Endodermal cell (in vitro differentiated cells): ENCODE measurements around the gene MUSK. TPM values are rescaled to one million over a fixed set of nuclear protein-coding genes. Genes with fewer than 3 reads are reported as not detected.

Experiments used
- DNase-seq: peaks from one replicate; pipeline ENCODE4 v3.0.0-alpha.2; 2017
- H3K27ac ChIP-seq: 2 replicates; pipeline ENCODE4 v1.5.1; 2013; ENCODE audit warnings: mild to moderate bottlenecking, low read depth, low read length, moderate library complexity
- H3K27me3 ChIP-seq: 2 replicates; pipeline ENCODE4 v1.6.1; 2013; ENCODE audit warnings: mild to moderate bottlenecking, low read length, moderate library complexity; ENCODE audit not compliant: insufficient read depth, control insufficient read depth, poor library complexity, severe bottlenecking
- H3K36me3 ChIP-seq: 2 replicates; pipeline ENCODE4 v1.7.0; 2013; ENCODE audit warnings: mild to moderate bottlenecking, low read length, moderate library complexity; ENCODE audit not compliant: control insufficient read depth, insufficient read depth
- H3K4me1 ChIP-seq: one replicate; pipeline ENCODE4 v1.7.0; 2013; ENCODE audit warnings: low read length; ENCODE audit not compliant: control insufficient read depth, insufficient read depth
- H3K4me3 ChIP-seq: 2 replicates; pipeline ENCODE4 v1.5.1; 2013; ENCODE audit warnings: mild to moderate bottlenecking, low read length, moderate library complexity
- H3K9ac ChIP-seq: 2 replicates; pipeline ENCODE4 v1.6.1; 2013; ENCODE audit warnings: mild to moderate bottlenecking, low read length, moderate library complexity; ENCODE audit not compliant: poor library complexity, severe bottlenecking; ENCODE audit errors: extremely low read depth
- H3K9me3 ChIP-seq: 2 replicates; pipeline ENCODE4 v1.6.1; 2013; ENCODE audit warnings: mild to moderate bottlenecking, low read length, moderate library complexity; ENCODE audit not compliant: control insufficient read depth
- H3K27ac Mint-ChIP-seq: 2 replicates; pipeline ENCODE4 v1.8.0; 2020; ENCODE audit warnings: mixed read lengths
- H3K27me3 Mint-ChIP-seq: 2 replicates; pipeline ENCODE4 v1.8.0; 2021; ENCODE audit warnings: mild to moderate bottlenecking, mixed read lengths; ENCODE audit not compliant: insufficient read depth
- H3K36me3 Mint-ChIP-seq: 2 replicates; pipeline ENCODE4 v1.8.0; 2020; ENCODE audit warnings: low read depth, mixed read lengths
- H3K4me1 Mint-ChIP-seq: 2 replicates; pipeline ENCODE4 v1.8.0; 2020; ENCODE audit warnings: mixed read lengths
- H3K4me3 Mint-ChIP-seq: 2 replicates; pipeline ENCODE4 v1.8.0; 2020; ENCODE audit warnings: mild to moderate bottlenecking, moderate library complexity, mixed read lengths
- H3K9me3 Mint-ChIP-seq: 2 replicates; pipeline ENCODE4 v1.8.0; 2020; ENCODE audit warnings: mild to moderate bottlenecking, mixed read lengths
- WGBS, 2 experiments: methylation state at CpG; one replicate each; pipeline versions ENCODE4 v1.1.5 to v1.1.7; 2013; ENCODE audit warnings: missing lambda C conversion rate in 2 of 2, mixed read lengths in 1 of 2; ENCODE audit not compliant: insufficient coverage in 1 of 2, insufficient read length in 1 of 2; 5-methylcytosine and 5-hydroxymethylcytosine counted together
- total RNA-seq, 2 donors: library from RNA; stranded (reverse); fragmentation: NEBNext Ultra II Directional in 1 of 2; extraction: Animal tissue kit (Norgen Biotek cat#: 25700) in 1 of 2; gene quantifications; 2 replicates in 1 of 2; 3 replicates in 1 of 2; pipeline ENCODE4 v1.2.1, GENCODE V29; 2021
- TF ChIP-seq, protein P1 (sequence below): fragments of 200-600 bp; sonication (generic); conservative IDR thresholded peaks from 2 replicates; pipeline ENCODE4 v1.5.0; 2021; ENCODE audit warnings: antibody characterized with exemption, mild to moderate bottlenecking

MUSK gene
- total RNA-seq, 2 donors from 2014 or later, result not detected

DNA sequence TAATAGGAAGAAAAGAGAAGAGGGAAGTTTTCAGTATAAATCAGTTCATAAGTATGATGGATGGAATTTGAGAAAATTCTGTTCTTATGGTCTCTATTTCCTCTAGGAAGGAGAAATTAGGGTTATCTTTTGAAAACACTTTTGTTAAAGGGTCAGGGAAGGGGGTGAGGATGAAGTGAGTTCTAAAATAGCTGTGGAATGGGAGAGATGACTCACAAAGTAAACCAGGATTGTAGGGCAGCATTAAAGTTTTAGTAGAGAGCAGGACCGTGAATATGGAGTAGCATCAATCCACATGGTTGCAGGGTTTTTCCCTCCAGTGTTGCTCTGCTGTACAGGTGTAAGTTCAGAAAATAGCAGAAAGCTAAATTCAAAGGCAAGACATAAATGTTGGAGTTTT lies 32.4 kb downstream of the MUSK start:
- H3K9me3 Mint-ChIP-seq, result no peaks in the 10 kb centered on the region
- TF ChIP-seq, protein P1, sequence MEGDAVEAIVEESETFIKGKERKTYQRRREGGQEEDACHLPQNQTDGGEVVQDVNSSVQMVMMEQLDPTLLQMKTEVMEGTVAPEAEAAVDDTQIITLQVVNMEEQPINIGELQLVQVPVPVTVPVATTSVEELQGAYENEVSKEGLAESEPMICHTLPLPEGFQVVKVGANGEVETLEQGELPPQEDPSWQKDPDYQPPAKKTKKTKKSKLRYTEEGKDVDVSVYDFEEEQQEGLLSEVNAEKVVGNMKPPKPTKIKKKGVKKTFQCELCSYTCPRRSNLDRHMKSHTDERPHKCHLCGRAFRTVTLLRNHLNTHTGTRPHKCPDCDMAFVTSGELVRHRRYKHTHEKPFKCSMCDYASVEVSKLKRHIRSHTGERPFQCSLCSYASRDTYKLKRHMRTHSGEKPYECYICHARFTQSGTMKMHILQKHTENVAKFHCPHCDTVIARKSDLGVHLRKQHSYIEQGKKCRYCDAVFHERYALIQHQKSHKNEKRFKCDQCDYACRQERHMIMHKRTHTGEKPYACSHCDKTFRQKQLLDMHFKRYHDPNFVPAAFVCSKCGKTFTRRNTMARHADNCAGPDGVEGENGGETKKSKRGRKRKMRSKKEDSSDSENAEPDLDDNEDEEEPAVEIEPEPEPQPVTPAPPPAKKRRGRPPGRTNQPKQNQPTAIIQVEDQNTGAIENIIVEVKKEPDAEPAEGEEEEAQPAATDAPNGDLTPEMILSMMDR, result no peak
- WGBS, 2 experiments, result 82 to 100% methylated on average over 1 of the region's 1 CpG

GRCh38 chr9:110703669-110704068 lies 35.1 kb downstream of the MUSK start:
- Histone ChIP-seq H3K9me3 (no peaks in the 10 kb centered on the region), H3K9ac (no peak overlapping the region), H3K27me3 (no peaks in the 10 kb centered on the region), H3K36me3 (no peaks in the 10 kb centered on the region), H3K4me3 (no peak overlapping the region), H3K4me1 (no peaks in the 10 kb centered on the region), H3K27ac (no peak overlapping the region)
- Mint-ChIP-seq H3K27ac (no peak overlapping the region), H3K9me3 (no peaks in the 10 kb centered on the region), H3K27me3 (no peaks in the 10 kb centered on the region), H3K36me3 (no peaks in the 10 kb centered on the region), H3K4me1 (no peaks in the 10 kb centered on the region), H3K4me3 (no peak overlapping the region)
- WGBS, 2 experiments, result 72% methylated on average over 2 of the region's 2 CpGs; no CpG with 5 or more reads in 1 of the 2 experiments
- no peak for DNase-seq
- TF ChIP-seq, protein P1, result no peak

More for the DNA sequence above, 32.4 kb downstream of the MUSK start:
- no peaks in the 10 kb centered on the region for H3K9me3 ChIP-seq
- no peak overlapping the region for H3K9ac ChIP-seq
- Mint-ChIP-seq H3K27ac (no peak overlapping the region), H3K4me1 (peaks cover 5% of the 10 kb centered on the region), H3K36me3 (no peaks in the 10 kb centered on the region), H3K27me3 (no peaks in the 10 kb centered on the region), H3K4me3 (no peak overlapping the region)
- no peak overlapping the region for H3K4me3 ChIP-seq
- no peak overlapping the region for H3K27ac ChIP-seq
- no peaks in the 10 kb centered on the region for H3K36me3 ChIP-seq
- no peaks in the 10 kb centered on the region for H3K27me3 ChIP-seq
- no peaks in the 10 kb centered on the region for H3K4me1 ChIP-seq
- no peak for DNase-seq

DNA sequence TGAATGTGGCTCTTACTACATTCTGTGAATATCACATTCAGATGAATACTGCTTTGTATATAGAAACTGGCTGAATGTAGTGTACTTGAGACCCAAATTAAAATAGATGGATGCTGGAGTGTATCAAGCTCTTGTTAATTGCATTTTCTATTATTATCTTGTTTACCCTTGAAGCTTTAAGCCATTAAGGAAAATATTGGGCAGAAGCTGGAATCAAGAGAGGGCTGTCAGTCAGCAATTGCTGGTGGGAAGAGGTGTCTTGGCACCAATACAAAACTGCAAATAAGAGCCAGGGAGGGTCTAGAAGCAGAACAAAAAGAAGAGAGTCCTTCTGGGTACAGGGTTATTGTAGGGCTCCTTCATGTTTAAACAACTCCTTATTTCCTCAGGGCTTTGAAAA lies 38.8 kb downstream of the MUSK start:
- Histone ChIP-seq H3K9me3 (no peaks in the 10 kb centered on the region), H3K36me3 (no peaks in the 10 kb centered on the region), H3K9ac (no peak overlapping the region), H3K4me1 (no peaks in the 10 kb centered on the region), H3K4me3 (no peak overlapping the region), H3K27me3 (no peaks in the 10 kb centered on the region), H3K27ac (no peak overlapping the region)
- no peak for DNase-seq
- Mint-ChIP-seq H3K27me3 (no peaks in the 10 kb centered on the region), H3K36me3 (no peaks in the 10 kb centered on the region), H3K4me1 (peaks cover 9% of the 10 kb centered on the region), H3K27ac (no peak overlapping the region), H3K9me3 (no peaks in the 10 kb centered on the region), H3K4me3 (no peak overlapping the region)
- TF ChIP-seq, protein P1, result no peak
